ENCODE results near the gene RELB. TPM values are rescaled to one million over a fixed set of nuclear protein-coding genes. Genes with fewer than 3 reads are reported as not detected.

The RELB gene
- total RNA-seq, 2 donors from 2014 or later = 9.5 to 14.5 TPM

DNA sequence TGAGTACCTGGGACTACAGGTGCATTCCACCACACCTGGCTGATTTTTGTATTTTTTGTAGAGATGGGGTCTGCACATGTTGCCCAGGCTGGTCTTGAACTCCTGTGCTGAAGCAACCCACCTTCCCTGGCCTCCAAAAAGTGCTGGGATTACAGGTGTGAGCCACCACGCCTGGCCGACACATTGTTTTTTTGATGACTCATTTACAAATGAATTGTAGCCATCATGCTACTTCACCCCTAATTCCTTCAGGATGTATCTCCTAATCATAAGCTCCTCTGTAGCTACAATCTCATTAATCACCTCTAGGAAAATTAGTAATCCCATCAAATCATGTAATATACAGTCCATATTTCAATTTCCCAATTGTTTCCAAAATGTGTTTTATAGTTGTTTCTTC lies 17.9 kb downstream of the RELB start:
- Mint-ChIP-seq H3K27ac (no peak overlapping the region), H3K4me3 (no peak overlapping the region), H3K4me1 (peaks cover 2% of the 10 kb centered on the region), H3K9me3 (no peaks in the 10 kb centered on the region), H3K36me3 (ENCODE audit: low read depth) (peaks cover 17% of the 10 kb centered on the region), H3K27me3 (ENCODE audit: insufficient read depth) (no peaks in the 10 kb centered on the region)
- Histone ChIP-seq H3K9me3 (ENCODE audit: control insufficient read depth, low read length) (no peaks in the 10 kb centered on the region), H3K4me1 (ENCODE audit: control insufficient read depth, insufficient read depth, low read length) (no peaks in the 10 kb centered on the region), H3K4me3 (ENCODE audit: low read length) (no peak overlapping the region), H3K36me3 (ENCODE audit: control insufficient read depth, insufficient read depth, low read length) (peaks cover 10% of the 10 kb centered on the region), H3K27ac (ENCODE audit: low read depth, low read length) (no peak overlapping the region), H3K27me3 (ENCODE audit: control insufficient read depth, insufficient read depth, low read length, poor library complexity, severe bottlenecking) (no peaks in the 10 kb centered on the region), H3K9ac (ENCODE audit: extremely low read depth, low read length, poor library complexity, severe bottlenecking) (no peak overlapping the region)
- no peak for DNase-seq
- TF ChIP-seq, protein P1, sequence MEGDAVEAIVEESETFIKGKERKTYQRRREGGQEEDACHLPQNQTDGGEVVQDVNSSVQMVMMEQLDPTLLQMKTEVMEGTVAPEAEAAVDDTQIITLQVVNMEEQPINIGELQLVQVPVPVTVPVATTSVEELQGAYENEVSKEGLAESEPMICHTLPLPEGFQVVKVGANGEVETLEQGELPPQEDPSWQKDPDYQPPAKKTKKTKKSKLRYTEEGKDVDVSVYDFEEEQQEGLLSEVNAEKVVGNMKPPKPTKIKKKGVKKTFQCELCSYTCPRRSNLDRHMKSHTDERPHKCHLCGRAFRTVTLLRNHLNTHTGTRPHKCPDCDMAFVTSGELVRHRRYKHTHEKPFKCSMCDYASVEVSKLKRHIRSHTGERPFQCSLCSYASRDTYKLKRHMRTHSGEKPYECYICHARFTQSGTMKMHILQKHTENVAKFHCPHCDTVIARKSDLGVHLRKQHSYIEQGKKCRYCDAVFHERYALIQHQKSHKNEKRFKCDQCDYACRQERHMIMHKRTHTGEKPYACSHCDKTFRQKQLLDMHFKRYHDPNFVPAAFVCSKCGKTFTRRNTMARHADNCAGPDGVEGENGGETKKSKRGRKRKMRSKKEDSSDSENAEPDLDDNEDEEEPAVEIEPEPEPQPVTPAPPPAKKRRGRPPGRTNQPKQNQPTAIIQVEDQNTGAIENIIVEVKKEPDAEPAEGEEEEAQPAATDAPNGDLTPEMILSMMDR (conservative IDR thresholded peaks at IDR 0.05) = no peak
- WGBS, 2 experiments (ENCODE audit: insufficient coverage in 1 of 2, insufficient read length in 1 of 2) = 81 to 91% methylated on average over 2 of the region's 2 CpGs

DNA sequence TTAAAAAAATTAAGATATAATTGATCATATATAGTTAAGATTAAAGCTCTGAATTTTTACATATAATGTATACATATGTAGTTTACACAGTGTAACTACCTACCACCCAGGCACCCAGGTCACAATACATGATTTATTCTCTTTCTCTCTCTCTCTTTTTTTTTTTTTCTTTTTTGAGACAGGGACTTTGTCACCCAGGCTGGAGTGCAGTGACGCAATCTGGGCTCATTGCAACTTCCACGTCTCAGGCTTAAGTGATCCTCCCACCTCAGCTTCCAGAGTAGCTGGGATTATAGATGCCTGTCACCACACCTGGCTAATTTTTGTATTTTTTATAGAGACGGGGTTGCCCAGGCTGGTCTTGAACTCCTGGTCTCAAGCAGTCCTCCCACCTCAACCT lies 18.8 kb downstream of the RELB start:
- no peak overlapping the region for H3K9ac ChIP-seq (ENCODE audit: extremely low read depth, low read length, poor library complexity, severe bottlenecking)
- DNase-seq = no peak
- no peak overlapping the region for H3K27ac Mint-ChIP-seq
- no peaks in the 10 kb centered on the region for H3K9me3 Mint-ChIP-seq
- H3K27ac ChIP-seq (ENCODE audit: low read depth, low read length) = no peak overlapping the region
- peaks cover 2% of the 10 kb centered on the region for H3K4me1 Mint-ChIP-seq
- no peaks in the 10 kb centered on the region for H3K27me3 ChIP-seq (ENCODE audit: control insufficient read depth, insufficient read depth, low read length, poor library complexity, severe bottlenecking)
- no peaks in the 10 kb centered on the region for H3K27me3 Mint-ChIP-seq (ENCODE audit: insufficient read depth)
- H3K9me3 ChIP-seq (ENCODE audit: control insufficient read depth, low read length) = no peaks in the 10 kb centered on the region
- peaks cover 15% of the 10 kb centered on the region for H3K36me3 Mint-ChIP-seq (ENCODE audit: low read depth)
- TF ChIP-seq, protein P1 (conservative IDR thresholded peaks at IDR 0.05) = no peak
- H3K36me3 ChIP-seq (ENCODE audit: control insufficient read depth, insufficient read depth, low read length) = peaks cover 9% of the 10 kb centered on the region
- 90 to 100% methylated on average over 3 of the region's 3 CpGs for WGBS, 2 experiments (ENCODE audit: insufficient coverage in 1 of 2, insufficient read length in 1 of 2)
- no peaks in the 10 kb centered on the region for H3K4me1 ChIP-seq (ENCODE audit: control insufficient read depth, insufficient read depth, low read length)
- H3K4me3 ChIP-seq (ENCODE audit: low read length) = no peak overlapping the region
- no peak overlapping the region for H3K4me3 Mint-ChIP-seq

- no peak overlapping the region for H3K27ac Mint-ChIP-seq
- H3K27me3 ChIP-seq (ENCODE audit: control insufficient read depth, insufficient read depth, low read length, poor library complexity, severe bottlenecking) = no peaks in the 10 kb centered on the region
- peaks cover 21% of the 10 kb centered on the region for H3K36me3 Mint-ChIP-seq (ENCODE audit: low read depth)
- DNase-seq = no peak
- H3K4me3 ChIP-seq (ENCODE audit: low read length) = no peak overlapping the region
- H3K4me3 Mint-ChIP-seq = no peak overlapping the region
- H3K4me1 Mint-ChIP-seq = no peaks in the 10 kb centered on the region
- no peak overlapping the region for H3K9ac ChIP-seq (ENCODE audit: extremely low read depth, low read length, poor library complexity, severe bottlenecking)
- H3K9me3 ChIP-seq (ENCODE audit: control insufficient read depth, low read length) = no peaks in the 10 kb centered on the region
- no peaks in the 10 kb centered on the region for H3K9me3 Mint-ChIP-seq
- peaks cover 6% of the 10 kb centered on the region for H3K36me3 ChIP-seq (ENCODE audit: control insufficient read depth, insufficient read depth, low read length)
- WGBS, 2 experiments (ENCODE audit: insufficient coverage in 1 of 2, insufficient read length in 1 of 2) = 93 to 100% methylated on average over 2 to 14 of the region's 14 CpGs
- H3K4me1 ChIP-seq (ENCODE audit: control insufficient read depth, insufficient read depth, low read length) = no peaks in the 10 kb centered on the region
- H3K27ac ChIP-seq (ENCODE audit: low read depth, low read length) = no peak overlapping the region
- TF ChIP-seq, protein P1 (conservative IDR thresholded peaks at IDR 0.05) = no peak
- H3K27me3 Mint-ChIP-seq (ENCODE audit: insufficient read depth) = no peaks in the 10 kb centered on the region
Observed at GRCh38 chr19:45021971-45022370, 20.7 kb downstream of the RELB start.
